Kidney epithelial cell (primary cell): Measurements from ENCODE around the gene ARHGAP45. TPM values are rescaled to one million over a fixed set of nuclear protein-coding genes. Genes with fewer than 3 reads are reported as not detected.

Source experiments
- DNase-seq: peaks from one replicate; pipeline ENCODE4 v3.0.0-alpha.2; 2010; ENCODE audit warnings: low read depth
- H3K27me3 ChIP-seq: 2 replicates; pipeline ENCODE4 v1.6.0; 2011; ENCODE audit warnings: low read length; ENCODE audit not compliant: control insufficient read depth, insufficient read depth
- H3K36me3 ChIP-seq: 2 replicates; pipeline ENCODE4 v1.5.1; 2011; ENCODE audit warnings: low read length; ENCODE audit not compliant: control insufficient read depth, insufficient read depth
- H3K4me3 ChIP-seq: 2 replicates; pipeline ENCODE4 v1.5.1; 2011; ENCODE audit warnings: low read depth, mild to moderate bottlenecking, control low read depth, low read length
- total RNA-seq: library from RNA; depleted of rRNA; stranded (reverse); fragments of >200 nt; gene quantifications from 2 replicates; pipeline ENCODE4 v1.2.3, GENCODE V29; 2015
- TF ChIP-seq, protein P1 (sequence below): IDR thresholded peaks from 2 replicates; pipeline ENCODE4 v1.5.1; 2011; ENCODE audit warnings: mild to moderate bottlenecking, moderate library complexity, low read length, control low read depth, inconsistent platforms; ENCODE audit not compliant: insufficient read depth, poor library complexity, severe bottlenecking

The ARHGAP45 gene
- total RNA-seq, 1 donor from 2014 or later = 4.2 TPM

DNA sequence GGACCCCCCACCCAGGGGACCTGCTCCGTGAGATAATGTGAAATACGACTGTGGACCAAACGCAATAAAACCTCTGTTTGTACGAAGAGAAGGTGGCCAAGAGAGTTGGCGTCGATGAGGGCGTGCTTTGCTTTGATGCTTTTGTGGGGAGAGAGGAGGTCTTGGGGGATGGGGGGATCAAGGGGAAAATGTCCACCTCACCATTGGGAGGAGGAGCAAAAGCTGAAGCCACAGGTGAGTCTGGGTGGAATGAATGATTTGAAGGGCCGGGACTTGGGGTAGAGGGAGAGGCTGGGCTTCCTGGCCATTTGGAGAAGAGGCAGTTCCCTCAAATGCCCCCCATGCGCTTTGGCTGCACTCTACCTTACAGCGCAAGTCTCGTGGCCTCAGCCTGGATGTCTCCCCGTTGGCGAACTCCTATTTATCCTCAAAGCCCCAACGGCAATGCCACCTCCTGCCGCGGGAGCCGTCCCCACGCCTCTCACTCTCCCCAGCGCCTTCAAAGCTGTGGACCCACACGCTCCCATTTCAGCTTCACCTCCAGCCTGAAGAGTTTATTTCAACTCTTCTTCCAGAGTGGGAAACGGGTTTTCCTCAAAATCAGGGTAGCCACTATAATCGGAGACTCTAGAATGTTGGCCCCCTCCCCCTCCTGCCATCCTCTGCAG, 27.9 kb upstream of the ARHGAP45 start:
- DNase-seq = no peak
- H3K36me3 ChIP-seq = peaks cover 4% of the 10 kb centered on the region
- no peaks in the 10 kb centered on the region for H3K27me3 ChIP-seq
- TF ChIP-seq, protein P1, sequence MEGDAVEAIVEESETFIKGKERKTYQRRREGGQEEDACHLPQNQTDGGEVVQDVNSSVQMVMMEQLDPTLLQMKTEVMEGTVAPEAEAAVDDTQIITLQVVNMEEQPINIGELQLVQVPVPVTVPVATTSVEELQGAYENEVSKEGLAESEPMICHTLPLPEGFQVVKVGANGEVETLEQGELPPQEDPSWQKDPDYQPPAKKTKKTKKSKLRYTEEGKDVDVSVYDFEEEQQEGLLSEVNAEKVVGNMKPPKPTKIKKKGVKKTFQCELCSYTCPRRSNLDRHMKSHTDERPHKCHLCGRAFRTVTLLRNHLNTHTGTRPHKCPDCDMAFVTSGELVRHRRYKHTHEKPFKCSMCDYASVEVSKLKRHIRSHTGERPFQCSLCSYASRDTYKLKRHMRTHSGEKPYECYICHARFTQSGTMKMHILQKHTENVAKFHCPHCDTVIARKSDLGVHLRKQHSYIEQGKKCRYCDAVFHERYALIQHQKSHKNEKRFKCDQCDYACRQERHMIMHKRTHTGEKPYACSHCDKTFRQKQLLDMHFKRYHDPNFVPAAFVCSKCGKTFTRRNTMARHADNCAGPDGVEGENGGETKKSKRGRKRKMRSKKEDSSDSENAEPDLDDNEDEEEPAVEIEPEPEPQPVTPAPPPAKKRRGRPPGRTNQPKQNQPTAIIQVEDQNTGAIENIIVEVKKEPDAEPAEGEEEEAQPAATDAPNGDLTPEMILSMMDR = no peak
- H3K4me3 ChIP-seq = no peak overlapping the region

DNA sequence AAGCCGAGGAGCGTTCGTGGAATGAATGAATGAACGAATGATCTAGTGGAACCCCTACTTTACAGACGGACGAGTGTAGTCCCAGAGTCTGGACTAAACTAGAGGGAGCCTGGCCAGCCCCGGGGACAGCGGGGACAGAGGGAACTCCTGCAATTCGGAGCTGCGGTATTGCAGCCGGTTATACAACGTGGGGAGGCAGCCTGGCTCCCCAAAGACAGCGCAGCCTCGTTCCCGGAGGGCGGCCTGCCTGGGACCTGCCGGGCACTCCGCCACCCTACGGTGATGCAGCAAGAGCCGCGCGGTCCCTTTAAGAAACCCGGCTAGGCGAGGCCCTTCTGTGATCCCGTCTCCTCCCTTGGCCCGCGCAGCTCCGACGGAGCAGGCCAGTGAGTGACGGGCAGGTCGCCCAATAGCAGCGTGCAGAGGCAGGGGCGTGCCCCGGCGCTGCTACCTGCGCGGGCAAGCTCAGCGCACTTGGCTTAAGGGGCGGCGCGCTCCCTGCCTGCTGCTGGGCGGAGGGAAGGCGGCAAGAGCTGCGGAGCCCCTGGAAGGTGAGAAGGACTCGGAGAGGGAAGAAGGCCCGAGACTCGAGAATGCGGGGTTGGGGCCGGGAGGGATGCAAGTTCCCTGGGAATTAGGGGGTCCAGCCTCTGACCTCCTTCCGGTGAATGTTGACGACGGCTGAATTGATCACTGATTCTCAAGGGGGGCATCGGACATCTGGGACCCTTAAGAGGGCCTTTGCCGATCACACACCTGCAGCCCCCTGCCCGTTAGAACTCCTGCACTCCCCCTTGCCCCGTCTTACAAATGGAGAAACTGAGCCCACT, 27.1 kb upstream of the ARHGAP45 start, which contains the start of gene ABCA7:
Gene ABCA7, plus strand, starts transcription at position 462 of the 830 bp plus-strand sequence. CDS start 1,255 bp downstream, outside the sequence.
- Histone ChIP-seq H3K4me3 (peak within 1 kb of the TSS; percentile 66), H3K27me3 (no peaks in the 10 kb centered on the region), H3K36me3 (peaks cover 4% of the 10 kb centered on the region)
- DNase-seq = peak; percentile 85
- TF ChIP-seq, protein P1 = no peak

DNA sequence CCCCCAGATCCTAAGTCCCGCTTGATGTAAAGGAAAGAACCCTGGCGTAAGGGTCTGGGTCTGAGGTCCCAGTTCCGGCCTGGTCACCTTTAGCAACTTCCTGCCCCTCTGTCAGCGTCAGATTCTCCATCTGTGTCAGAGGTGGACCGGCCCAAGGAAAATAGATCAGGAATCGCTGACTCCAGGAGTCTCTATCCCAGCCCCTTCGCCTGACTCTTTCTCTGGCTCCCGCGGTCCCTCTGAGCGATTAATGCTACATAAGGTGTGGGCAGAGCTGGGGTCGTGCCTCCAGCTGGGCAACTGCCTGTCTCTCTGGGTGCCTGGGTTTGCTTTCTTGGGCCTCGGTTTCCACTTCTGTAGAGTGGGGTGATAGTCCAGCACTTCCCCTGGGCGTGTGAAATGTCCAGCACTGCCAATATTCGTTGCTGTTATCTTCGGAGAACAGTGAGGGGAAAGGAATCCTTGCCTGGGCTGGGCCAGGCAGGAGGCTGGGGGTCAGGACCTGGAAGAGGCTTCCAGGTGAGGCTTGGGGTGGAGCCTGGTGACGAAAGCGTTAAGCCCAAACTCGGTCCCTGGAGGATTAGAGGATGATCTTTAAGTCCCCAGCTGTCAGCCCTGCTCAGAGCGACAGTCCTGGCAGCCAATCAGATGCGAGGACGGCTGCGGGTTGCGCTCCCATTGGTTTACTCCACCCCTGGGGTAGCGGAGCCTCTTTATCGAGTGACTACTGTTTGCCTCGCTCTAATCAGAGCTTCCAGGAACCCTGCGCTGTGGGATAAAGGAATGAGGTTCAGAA, 26.3 kb upstream of the ARHGAP45 start:
- Histone ChIP-seq H3K36me3 (peaks cover 4% of the 10 kb centered on the region), H3K27me3 (no peaks in the 10 kb centered on the region), H3K4me3 (peak overlapping the region; percentile 66)
- DNase-seq = peak; percentile 61
- TF ChIP-seq, protein P1 = no peak

DNA sequence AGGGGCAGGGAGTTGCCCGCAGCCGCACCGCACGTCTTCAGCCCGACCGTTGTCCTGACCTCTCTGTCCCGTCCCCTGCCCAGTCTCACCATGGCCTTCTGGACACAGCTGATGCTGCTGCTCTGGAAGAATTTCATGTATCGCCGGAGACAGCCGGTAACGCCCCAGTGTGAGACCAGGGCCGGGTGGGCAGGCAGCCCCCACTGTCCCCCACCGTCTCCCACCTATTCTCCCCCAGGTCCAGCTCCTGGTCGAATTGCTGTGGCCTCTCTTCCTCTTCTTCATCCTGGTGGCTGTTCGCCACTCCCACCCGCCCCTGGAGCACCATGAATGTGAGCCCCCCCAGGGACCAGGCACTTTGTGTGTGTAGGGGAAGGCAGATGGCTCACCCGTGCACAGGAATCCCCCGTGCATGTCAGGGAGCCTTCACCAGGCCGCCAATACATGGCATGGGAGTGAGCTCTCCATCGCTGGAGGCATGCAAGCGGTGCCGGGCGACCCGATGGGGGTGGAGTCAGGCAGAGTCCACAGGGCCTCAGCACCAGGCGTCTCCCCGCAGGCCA, 25.6 kb upstream of the ARHGAP45 start:
- Histone ChIP-seq H3K27me3 (no peaks in the 10 kb centered on the region), H3K36me3 (peaks cover 1% of the 10 kb centered on the region), H3K4me3 (peak overlapping the region; percentile 66)
- TF ChIP-seq, protein P1 = no peak
- no peak for DNase-seq

DNA sequence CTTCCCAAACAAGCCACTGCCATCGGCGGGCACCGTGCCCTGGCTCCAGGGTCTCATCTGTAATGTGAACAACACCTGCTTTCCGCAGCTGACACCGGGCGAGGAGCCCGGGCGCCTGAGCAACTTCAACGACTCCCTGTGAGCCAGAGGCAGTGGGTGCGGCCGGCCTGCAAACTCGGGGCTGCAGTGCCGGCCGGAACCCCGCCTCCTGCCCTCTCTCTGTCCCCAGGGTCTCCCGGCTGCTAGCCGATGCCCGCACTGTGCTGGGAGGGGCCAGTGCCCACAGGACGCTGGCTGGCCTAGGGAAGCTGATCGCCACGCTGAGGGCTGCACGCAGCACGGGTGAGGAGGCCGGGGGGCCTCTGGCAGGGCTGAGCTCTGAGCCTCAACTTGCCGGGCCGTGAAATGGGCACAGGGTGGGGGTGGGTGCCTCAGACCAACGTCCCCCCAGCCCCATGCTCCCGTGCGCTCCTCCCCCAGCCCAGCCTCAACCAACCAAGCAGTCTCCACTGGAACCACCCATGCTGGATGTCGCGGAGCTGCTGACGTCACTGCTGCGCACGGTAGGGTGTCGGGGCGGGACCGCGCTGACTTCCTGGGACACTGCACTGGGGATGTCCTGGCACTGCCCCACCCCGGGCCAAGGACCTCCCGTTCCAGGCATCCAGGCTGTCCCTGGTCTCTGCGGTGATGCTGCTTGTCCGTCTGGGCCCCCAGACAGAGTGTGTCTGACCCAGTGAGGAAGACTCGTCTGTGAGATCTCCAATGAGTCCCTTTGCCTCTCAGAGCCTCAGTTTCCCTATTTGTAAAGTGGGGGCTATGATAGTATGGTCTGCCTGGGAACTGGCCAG, 24.9 kb upstream of the ARHGAP45 start:
- Histone ChIP-seq H3K4me3 (no peak overlapping the region), H3K27me3 (no peaks in the 10 kb centered on the region), H3K36me3 (peaks cover 1% of the 10 kb centered on the region)
- no peak for DNase-seq
- TF ChIP-seq, protein P1 = no peak
